ENCODE measurements around the gene MAMDC4.
"Not testable (repeated sequence)": the region's sequence is repeated elsewhere in the genome, so short reads cannot be mapped to it uniquely, and the experiment has no call there.

The MAMDC4 gene

DNA sequence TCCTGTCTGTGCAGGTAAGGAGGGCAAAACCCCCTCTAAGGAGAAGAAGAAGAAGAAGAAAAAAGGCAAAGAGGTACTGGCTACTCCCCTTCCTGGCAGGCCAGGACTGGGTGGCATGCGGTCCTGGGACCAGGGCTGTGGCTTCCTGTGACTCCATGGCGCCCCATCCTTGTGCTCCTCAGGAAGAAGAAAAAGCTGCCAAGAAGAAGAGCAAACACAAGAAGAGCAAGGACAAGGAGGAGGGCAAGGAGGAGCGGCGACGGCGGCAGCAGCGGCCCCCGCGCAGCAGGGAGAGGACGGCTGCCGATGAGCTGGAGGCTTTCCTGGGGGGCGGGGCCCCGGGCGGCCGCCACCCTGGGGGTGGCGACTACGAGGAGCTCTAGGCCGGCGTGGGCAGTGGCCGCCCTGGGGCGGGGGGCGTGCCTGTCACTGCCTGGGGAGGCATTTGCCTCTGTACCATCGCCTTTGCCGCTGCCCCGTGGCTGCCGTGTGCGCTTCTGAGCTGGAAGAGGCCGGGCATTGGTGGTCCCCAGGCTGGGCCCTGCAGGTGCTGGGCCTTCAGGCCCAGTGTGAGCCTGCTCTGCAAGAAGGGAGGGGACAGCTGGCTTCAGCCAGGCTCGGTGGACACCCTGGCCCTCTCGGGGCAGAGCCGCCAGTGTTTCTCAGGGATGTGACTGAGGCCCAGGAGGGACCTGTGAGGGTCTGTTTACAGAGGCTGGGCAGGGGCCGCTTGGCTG lies 11.8 kb upstream of the MAMDC4 start:
- H3K4ac ChIP-seq (ENCODE audit: low read length): peak overlapping the region; percentile 23
- peaks cover 12% of the 10 kb centered on the region for H3K79me1 ChIP-seq (ENCODE audit: low read depth, low read length)
- H3K9me3 ChIP-seq (replicated peaks in 1 of 2; ENCODE audit: control insufficient read depth in 2 of 2, insufficient read depth in 1 of 2, low read depth in 1 of 2, low read length in 2 of 2): no peaks in the 10 kb centered on the region
- H3K4me1 ChIP-seq (ENCODE audit: control insufficient read depth in 2 of 2, insufficient read depth in 1 of 2, low read depth in 1 of 2, low read length in 2 of 2): peaks cover 26 to 28% of the 10 kb centered on the region in 2 donors
- peak overlapping the region; percentile 80 for H3K23ac ChIP-seq (ENCODE audit: low read depth, low read length, poor library complexity)
- no peak overlapping the region for H2BK5ac ChIP-seq (ENCODE audit: low read length)
- no peak overlapping the region for H3K18ac ChIP-seq (ENCODE audit: low read length)
- no CpG with 5 or more reads among the region's 32 CpGs for WGBS, 2 donors (ENCODE audit: extremely low coverage in 2 of 2, insufficient read length in 2 of 2, insufficient replicate concordance in 1 of 2)
- DNase-seq (ENCODE audit: low spot score): no peak
- H3K14ac ChIP-seq (ENCODE audit: low read length): no peak overlapping the region
- H2AFZ ChIP-seq (ENCODE audit: low read length): no peak overlapping the region
- no peak overlapping the region for H4K8ac ChIP-seq (ENCODE audit: low read depth, low read length)
- H2BK120ac ChIP-seq (ENCODE audit: low read depth, low read length): no peak overlapping the region
- peak overlapping the region; percentile 79 for H3K9ac ChIP-seq (ENCODE audit: low read depth, low read length, poor library complexity)
- H3K27ac ChIP-seq (replicated peaks; ENCODE audit: low read length): peak overlapping the region; percentile 66
- no peak overlapping the region for H2BK12ac ChIP-seq (ENCODE audit: low read length)
- no peak overlapping the region for H2BK15ac ChIP-seq (ENCODE audit: low read length)
- H2AK5ac ChIP-seq (ENCODE audit: low read depth, low read length): peak overlapping the region; percentile 63
- H3K27me3 ChIP-seq (ENCODE audit: control insufficient read depth in 3 of 3, insufficient read depth in 3 of 3, low read depth in 1 of 3, low read length in 3 of 3): no peaks in the 10 kb centered on the region
- no peak overlapping the region for H3K4me3 ChIP-seq (ENCODE audit: low read length in 2 of 2)
- H3K36me3 ChIP-seq (replicated peaks in 1 of 2; ENCODE audit: control insufficient read depth in 2 of 2, insufficient read depth in 2 of 2, low read length in 2 of 2): peaks cover 13 to 55% of the 10 kb centered on the region in 2 donors
- no peak overlapping the region for H4K91ac ChIP-seq (ENCODE audit: low read depth, low read length, poor library complexity)
- H3K4me2 ChIP-seq (ENCODE audit: insufficient read depth, low read length, poor library complexity, severe bottlenecking): no peak overlapping the region

DNA sequence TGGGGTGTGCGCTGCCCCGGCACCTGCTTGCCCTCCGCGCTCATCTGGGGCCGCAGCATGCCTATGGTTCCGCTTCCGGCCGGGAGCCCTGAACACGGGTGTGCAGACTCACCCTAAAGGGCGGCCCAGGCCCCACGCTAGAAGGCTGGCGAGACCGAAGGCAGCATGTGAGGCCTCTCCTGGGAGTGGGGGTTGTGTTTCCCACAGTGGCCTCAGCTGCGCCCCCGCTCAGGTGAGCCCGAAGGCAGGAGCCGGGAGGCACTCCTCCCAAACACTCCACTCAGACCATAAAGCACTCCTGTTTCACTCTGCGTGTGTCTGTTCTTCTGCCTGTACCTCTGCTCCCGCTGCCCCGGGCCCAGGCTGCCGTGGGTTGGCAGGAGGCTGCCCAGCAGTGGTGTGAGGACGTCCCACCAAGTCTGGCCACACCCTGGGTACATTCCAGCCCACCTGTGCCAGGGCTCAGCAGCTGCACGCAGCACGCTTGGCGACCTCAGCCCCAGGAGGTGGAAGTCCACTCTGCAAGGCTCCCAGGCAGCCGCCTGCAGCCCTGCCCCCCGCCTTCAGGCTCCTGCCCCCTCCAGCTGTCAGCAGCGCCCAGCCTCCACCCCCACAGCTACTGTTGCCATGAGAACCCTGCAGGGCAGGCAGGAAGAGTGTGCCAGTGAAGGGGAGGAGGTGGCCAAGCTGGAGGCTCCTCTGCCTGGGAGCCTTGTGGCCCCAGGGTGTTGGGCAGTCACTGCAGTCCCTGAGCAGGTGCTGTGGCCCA lies 11.1 kb upstream of the MAMDC4 start:
- Histone ChIP-seq H3K4me3 (ENCODE audit: low read length in 2 of 2) (no peak overlapping the region), H4K91ac (ENCODE audit: low read depth, low read length, poor library complexity) (no peak overlapping the region), H3K14ac (ENCODE audit: low read length) (peak overlapping the region; percentile 1), H4K8ac (ENCODE audit: low read depth, low read length) (peak overlapping the region; percentile 82), H3K9me3 (replicated peaks in 1 of 2; ENCODE audit: control insufficient read depth in 2 of 2, insufficient read depth in 1 of 2, low read depth in 1 of 2, low read length in 2 of 2) (peaks cover 0 to 1% of the 10 kb centered on the region in 2 donors), H2BK5ac (ENCODE audit: low read length) (no peak overlapping the region), H2AFZ (ENCODE audit: low read length) (no peak overlapping the region), H3K4me1 (ENCODE audit: control insufficient read depth in 2 of 2, insufficient read depth in 1 of 2, low read depth in 1 of 2, low read length in 2 of 2) (peaks cover 26 to 28% of the 10 kb centered on the region in 2 donors), H3K36me3 (replicated peaks in 1 of 2; ENCODE audit: control insufficient read depth in 2 of 2, insufficient read depth in 2 of 2, low read length in 2 of 2) (peaks cover 12 to 48% of the 10 kb centered on the region in 2 donors), H3K4ac (ENCODE audit: low read length) (peak overlapping the region; percentile 3), H3K18ac (ENCODE audit: low read length) (peak overlapping the region; percentile 85), H3K4me2 (ENCODE audit: insufficient read depth, low read length, poor library complexity, severe bottlenecking) (no peak overlapping the region), H3K9ac (ENCODE audit: low read depth, low read length, poor library complexity) (peak overlapping the region; percentile 79), H2AK5ac (ENCODE audit: low read depth, low read length) (peak overlapping the region; percentile 2), H3K27me3 (ENCODE audit: control insufficient read depth in 3 of 3, insufficient read depth in 3 of 3, low read depth in 1 of 3, low read length in 3 of 3) (peaks cover 0 to 5% (median 4%) of the 10 kb centered on the region in 3 experiments), H3K79me1 (ENCODE audit: low read depth, low read length) (peaks cover 15% of the 10 kb centered on the region), H2BK12ac (ENCODE audit: low read length) (no peak overlapping the region), H2BK15ac (ENCODE audit: low read length) (no peak overlapping the region), H3K23ac (ENCODE audit: low read depth, low read length, poor library complexity) (peak overlapping the region; percentile 99), H2BK120ac (ENCODE audit: low read depth, low read length) (no peak overlapping the region), H3K27ac (replicated peaks; ENCODE audit: low read length) (peak overlapping the region; percentile 66)
- WGBS, 2 donors (ENCODE audit: extremely low coverage in 2 of 2, insufficient read length in 2 of 2, insufficient replicate concordance in 1 of 2): no CpG with 5 or more reads among the region's 28 CpGs
- DNase-seq (ENCODE audit: low spot score): no peak

DNA sequence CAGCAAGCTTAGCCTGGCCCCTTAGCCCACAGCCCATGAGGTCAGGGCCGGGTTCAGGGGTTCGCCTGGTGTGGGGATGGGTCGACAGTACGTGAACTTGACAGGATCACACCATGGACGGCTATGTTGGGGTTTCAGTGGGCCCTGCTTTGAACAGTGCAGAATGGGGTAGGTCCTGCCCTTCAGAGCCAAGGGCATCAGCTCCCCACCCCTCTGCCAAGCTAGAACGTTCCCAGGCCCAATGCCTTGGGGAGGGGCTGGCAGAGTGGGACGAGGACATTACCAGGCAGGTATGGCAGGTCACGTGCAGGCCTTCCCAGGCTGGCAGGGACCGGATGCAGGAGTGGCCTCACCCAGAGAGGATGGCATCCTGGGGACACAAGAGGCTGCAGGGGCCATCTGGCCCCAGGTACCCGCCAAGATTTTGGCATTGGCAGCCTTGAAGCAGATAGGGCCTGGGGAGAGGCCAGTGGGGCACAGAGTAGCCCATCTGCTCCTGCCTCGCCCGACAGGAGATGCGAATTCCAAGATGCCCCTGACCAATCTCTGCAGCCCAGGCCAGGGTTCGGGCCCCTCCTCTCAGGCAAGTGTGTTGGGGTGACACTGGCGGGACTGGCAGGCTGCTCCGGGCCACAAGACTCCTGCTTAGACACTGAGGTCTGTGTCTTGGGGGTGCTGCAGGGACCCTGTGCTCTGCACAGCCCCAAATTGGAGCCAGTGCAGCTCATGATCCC lies 10.3 kb upstream of the MAMDC4 start:
- H3K4me1 ChIP-seq (ENCODE audit: control insufficient read depth in 2 of 2, insufficient read depth in 1 of 2, low read depth in 1 of 2, low read length in 2 of 2): peaks cover 26 to 34% of the 10 kb centered on the region in 2 donors
- H3K4me2 ChIP-seq (ENCODE audit: insufficient read depth, low read length, poor library complexity, severe bottlenecking): peak overlapping the region; percentile 11
- peak overlapping the region; percentile 94 for H3K18ac ChIP-seq (ENCODE audit: low read length)
- peak overlapping the region; percentile 89 for H3K23ac ChIP-seq (ENCODE audit: low read depth, low read length, poor library complexity)
- H2BK15ac ChIP-seq (ENCODE audit: low read length); DNase-seq (ENCODE audit: low spot score); H2AK5ac ChIP-seq (ENCODE audit: low read depth, low read length); H2AFZ ChIP-seq (ENCODE audit: low read length); H4K8ac ChIP-seq (ENCODE audit: low read depth, low read length); H3K4ac ChIP-seq (ENCODE audit: low read length); H3K9me3 ChIP-seq (replicated peaks in 1 of 2; ENCODE audit: control insufficient read depth in 2 of 2, insufficient read depth in 1 of 2, low read depth in 1 of 2, low read length in 2 of 2); H4K91ac ChIP-seq (ENCODE audit: low read depth, low read length, poor library complexity): not testable (repeated sequence)
- H3K79me1 ChIP-seq (ENCODE audit: low read depth, low read length): peaks cover 19% of the 10 kb centered on the region
- peaks cover 0 to 13% (median 11%) of the 10 kb centered on the region in 3 experiments for H3K27me3 ChIP-seq (ENCODE audit: control insufficient read depth in 3 of 3, insufficient read depth in 3 of 3, low read depth in 1 of 3, low read length in 3 of 3)
- H3K27ac ChIP-seq (replicated peaks; ENCODE audit: low read length): peak overlapping the region; percentile 29
- peak overlapping the region; percentile 58 for H2BK12ac ChIP-seq (ENCODE audit: low read length)
- H2BK120ac ChIP-seq (ENCODE audit: low read depth, low read length): peak overlapping the region; percentile 87
- H3K36me3 ChIP-seq (replicated peaks in 1 of 2; ENCODE audit: control insufficient read depth in 2 of 2, insufficient read depth in 2 of 2, low read length in 2 of 2): peaks cover 9 to 40% of the 10 kb centered on the region in 2 donors
- H3K14ac ChIP-seq (ENCODE audit: low read length): peak overlapping the region; percentile 10
- H3K4me3 ChIP-seq (ENCODE audit: low read length in 2 of 2): peak overlapping the region in 1 of 2 donors; percentile 49
- WGBS, 2 donors (ENCODE audit: extremely low coverage in 2 of 2, insufficient read length in 2 of 2, insufficient replicate concordance in 1 of 2): no CpG with 5 or more reads among the region's 16 CpGs
- peak overlapping the region; percentile 60 for H3K9ac ChIP-seq (ENCODE audit: low read depth, low read length, poor library complexity)
- H2BK5ac ChIP-seq (ENCODE audit: low read length): peak overlapping the region; percentile 53
